Activated naive CD8-positive, alpha-beta T cell treated with anti-CD3 and anti-CD28 coated beads for 36 hours (primary cell): ENCODE data around the gene NUP85. TPM values are rescaled to one million over a fixed set of nuclear protein-coding genes. Genes with fewer than 3 reads are reported as not detected.
"Not testable (repeated sequence)": the region's sequence is repeated elsewhere in the genome, so short reads cannot be mapped to it uniquely, and the experiment has no call there.

ENCODE experiments used
- DNase-seq: peaks from one replicate; pipeline ENCODE4 v3.0.0; 2021
- H3K27ac Mint-ChIP-seq: one replicate; pipeline ENCODE4 v1.8.0; 2022; ENCODE audit warnings: mild to moderate bottlenecking, moderate library complexity, mixed read lengths
- H3K27me3 Mint-ChIP-seq: one replicate; pipeline ENCODE4 v1.8.0; 2022; ENCODE audit warnings: mild to moderate bottlenecking, mixed read lengths
- H3K36me3 Mint-ChIP-seq: one replicate; pipeline ENCODE4 v1.8.0; 2021; ENCODE audit warnings: mild to moderate bottlenecking, mixed read lengths
- H3K4me1 Mint-ChIP-seq: one replicate; pipeline ENCODE4 v1.8.0; 2021; ENCODE audit warnings: mixed read lengths
- H3K4me3 Mint-ChIP-seq: one replicate; pipeline ENCODE4 v1.8.0; 2022; ENCODE audit warnings: mild to moderate bottlenecking, moderate library complexity, mixed read lengths
- H3K9me3 Mint-ChIP-seq: one replicate; pipeline ENCODE4 v1.8.0; 2022; ENCODE audit warnings: mixed read lengths
- total RNA-seq, 2 experiments: library from RNA; stranded (reverse); gene quantifications; one replicate each; pipeline ENCODE4 v1.2.3, GENCODE V29; 2021

Gene NUP85
- total RNA-seq, result 100 to 1,000 TPM; 134 to 137 TPM

- H3K4me3 Mint-ChIP-seq, result peak within 1 kb of the TSS; percentile 95
- peaks cover 8% of the 10 kb centered on the region for H3K36me3 Mint-ChIP-seq
- no peaks in the 10 kb centered on the region for H3K9me3 Mint-ChIP-seq
- peak within 1 kb of the TSS; percentile 98 for H3K27ac Mint-ChIP-seq
- H3K4me1 Mint-ChIP-seq, result peaks cover 9% of the 10 kb centered on the region
- H3K27me3 Mint-ChIP-seq, result no peaks in the 10 kb centered on the region
- DNase-seq, result peak; percentile 93
Observed at GRCh38 chr17:75205037-75205792, at the start of gene NUP85. TSS of gene NUP85 (plus strand) at chr17:75205679. CDS start at chr17:75205762, 83 bp downstream.

GRCh38 chr17:75158480-75158879, 47.0 kb upstream of the NUP85 start:
- peaks cover 15% of the 10 kb centered on the region for H3K4me1 Mint-ChIP-seq
- H3K27ac Mint-ChIP-seq, H3K27me3 Mint-ChIP-seq, H3K4me3 Mint-ChIP-seq, H3K9me3 Mint-ChIP-seq, H3K36me3 Mint-ChIP-seq, DNase-seq: not testable (repeated sequence)

GRCh38 chr17:75159196-75160031, 46.1 kb upstream of the NUP85 start:
- peaks cover 8% of the 10 kb centered on the region for H3K36me3 Mint-ChIP-seq
- no peak overlapping the region for H3K27ac Mint-ChIP-seq
- no peak overlapping the region for H3K4me3 Mint-ChIP-seq
- peaks cover 15% of the 10 kb centered on the region for H3K4me1 Mint-ChIP-seq
- H3K27me3 Mint-ChIP-seq, result no peaks in the 10 kb centered on the region
- DNase-seq, result no peak
- H3K9me3 Mint-ChIP-seq, result no peaks in the 10 kb centered on the region

- H3K4me3 Mint-ChIP-seq, result no peak overlapping the region
- no peaks in the 10 kb centered on the region for H3K27me3 Mint-ChIP-seq
- no peak overlapping the region for H3K27ac Mint-ChIP-seq
Observed at GRCh38 chr17:75160211-75160610, 45.3 kb upstream of the NUP85 start.

GRCh38 chr17:75163074-75163473, 42.4 kb upstream of the NUP85 start:
- peaks cover 2% of the 10 kb centered on the region for H3K4me1 Mint-ChIP-seq
- DNase-seq, result no peak
- no peak overlapping the region for H3K4me3 Mint-ChIP-seq
- H3K36me3 Mint-ChIP-seq, result peaks cover 17% of the 10 kb centered on the region
- H3K9me3 Mint-ChIP-seq, result no peaks in the 10 kb centered on the region
- no peaks in the 10 kb centered on the region for H3K27me3 Mint-ChIP-seq
- H3K27ac Mint-ChIP-seq, result no peak overlapping the region

More at GRCh38 chr17:75160211-75160610, 45.3 kb upstream of the NUP85 start:
- Mint-ChIP-seq H3K9me3 (no peaks in the 10 kb centered on the region), H3K36me3 (peaks cover 10% of the 10 kb centered on the region), H3K4me1 (peaks cover 7% of the 10 kb centered on the region)
- no peak for DNase-seq

- not testable (repeated sequence) for DNase-seq, H3K27me3 Mint-ChIP-seq, H3K4me3 Mint-ChIP-seq, H3K9me3 Mint-ChIP-seq, H3K27ac Mint-ChIP-seq, H3K4me1 Mint-ChIP-seq
- H3K36me3 Mint-ChIP-seq, result peaks cover 17% of the 10 kb centered on the region
Observed at GRCh38 chr17:75164606-75165005, 40.9 kb upstream of the NUP85 start.

- Mint-ChIP-seq H3K9me3 (no peaks in the 10 kb centered on the region), H3K36me3 (peaks cover 30% of the 10 kb centered on the region)
Observed at GRCh38 chr17:75168998-75169397, 36.5 kb upstream of the NUP85 start.

DNA sequence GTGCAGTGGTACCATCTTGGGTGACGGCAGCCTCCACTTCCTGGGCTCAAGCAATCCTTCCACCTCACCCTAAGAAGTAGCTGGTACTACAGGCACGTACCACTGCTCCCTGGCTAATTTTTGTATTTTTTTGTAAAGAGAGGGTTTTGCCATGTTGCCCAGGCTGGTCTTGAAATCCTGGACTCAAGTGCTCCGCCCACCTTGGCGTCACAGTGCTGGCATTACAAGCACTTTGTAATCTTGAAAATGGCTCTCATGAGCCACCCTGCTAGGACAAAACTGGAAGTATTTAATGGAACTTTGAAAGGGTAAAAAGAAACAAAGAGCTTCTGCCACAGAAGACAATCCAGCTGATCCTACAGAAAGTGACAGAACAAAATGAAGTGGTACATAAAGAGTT, 32.0 kb upstream of the NUP85 start:
- no peak for DNase-seq
- H3K4me3 Mint-ChIP-seq, result no peak overlapping the region
- H3K4me1 Mint-ChIP-seq, result peaks cover 18% of the 10 kb centered on the region
- H3K36me3 Mint-ChIP-seq, result peaks cover 35% of the 10 kb centered on the region
- H3K27me3 Mint-ChIP-seq, result no peaks in the 10 kb centered on the region
- H3K27ac Mint-ChIP-seq, result no peak overlapping the region
- H3K9me3 Mint-ChIP-seq, result no peaks in the 10 kb centered on the region

More at GRCh38 chr17:75168998-75169397, 36.5 kb upstream of the NUP85 start:
- Mint-ChIP-seq H3K4me1 (peaks cover 15% of the 10 kb centered on the region), H3K27ac (no peak overlapping the region), H3K4me3 (no peak overlapping the region), H3K27me3 (no peaks in the 10 kb centered on the region)
- no peak for DNase-seq

- no peaks in the 10 kb centered on the region for H3K9me3 Mint-ChIP-seq
- peak overlapping the region; percentile 22 for H3K4me3 Mint-ChIP-seq
- H3K27me3 Mint-ChIP-seq, result no peaks in the 10 kb centered on the region
- DNase-seq, result no peak
- H3K36me3 Mint-ChIP-seq, result peaks cover 40% of the 10 kb centered on the region
- no peak overlapping the region for H3K27ac Mint-ChIP-seq
- peaks cover 30% of the 10 kb centered on the region for H3K4me1 Mint-ChIP-seq
Observed at GRCh38 chr17:75174996-75175395, 30.5 kb upstream of the NUP85 start.

DNA sequence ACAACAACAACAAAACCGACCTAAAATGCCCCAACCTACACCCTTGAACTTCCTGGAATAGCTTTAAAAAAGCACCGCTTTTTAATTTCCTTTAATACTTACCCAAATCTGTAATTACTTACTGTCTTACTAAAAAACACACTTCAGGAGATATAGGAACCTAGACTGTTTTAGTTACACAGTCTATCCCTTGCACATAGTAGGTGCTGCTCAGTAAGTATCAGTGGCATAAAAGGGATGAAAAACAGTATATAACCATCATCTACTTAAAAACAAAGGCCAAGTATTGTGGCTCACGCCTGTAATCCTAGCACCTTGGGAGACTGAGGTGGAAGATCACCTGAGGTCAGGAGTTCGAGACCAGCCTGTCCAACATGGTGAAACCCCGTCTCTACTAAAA, 28.9 kb upstream of the NUP85 start:
- Mint-ChIP-seq H3K27ac (no peak overlapping the region), H3K4me3 (no peak overlapping the region), H3K27me3 (no peaks in the 10 kb centered on the region), H3K36me3 (peaks cover 51% of the 10 kb centered on the region), H3K9me3 (no peaks in the 10 kb centered on the region), H3K4me1 (peaks cover 33% of the 10 kb centered on the region)
- no peak for DNase-seq

DNA sequence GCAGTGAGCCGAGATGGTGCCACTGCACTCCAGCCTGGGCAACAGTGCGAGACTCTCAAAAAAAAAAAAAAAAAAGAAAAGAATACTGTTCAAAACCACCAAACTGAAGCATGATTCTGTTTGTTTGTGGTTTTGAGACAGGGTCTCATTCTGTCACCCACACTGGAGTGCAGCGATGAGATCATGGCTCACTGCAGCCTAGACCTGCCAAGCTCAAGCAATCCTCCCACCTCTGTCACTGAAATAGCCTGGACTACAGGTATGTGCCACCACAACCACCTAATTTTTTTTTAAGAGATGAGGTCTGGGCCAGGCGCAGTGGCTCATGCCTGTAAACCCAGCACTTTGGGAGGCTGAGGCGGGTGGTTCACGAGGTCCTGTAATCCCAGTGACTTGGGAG, 27.0 kb upstream of the NUP85 start:
- peaks cover 26% of the 10 kb centered on the region for H3K4me1 Mint-ChIP-seq
- peaks cover 43% of the 10 kb centered on the region for H3K36me3 Mint-ChIP-seq
- no peak for DNase-seq
- no peaks in the 10 kb centered on the region for H3K9me3 Mint-ChIP-seq
- H3K27ac Mint-ChIP-seq, result no peak overlapping the region
- no peaks in the 10 kb centered on the region for H3K27me3 Mint-ChIP-seq
- H3K4me3 Mint-ChIP-seq, result no peak overlapping the region

- peak overlapping the region; percentile 81 for H3K27ac Mint-ChIP-seq
- peaks cover 28% of the 10 kb centered on the region for H3K36me3 Mint-ChIP-seq
- H3K4me1 Mint-ChIP-seq, result peaks cover 28% of the 10 kb centered on the region
- no peaks in the 10 kb centered on the region for H3K9me3 Mint-ChIP-seq
- peak overlapping the region; percentile 95 for H3K4me3 Mint-ChIP-seq
- DNase-seq, result no peak
- H3K27me3 Mint-ChIP-seq, result no peaks in the 10 kb centered on the region
Observed at GRCh38 chr17:75181110-75181509, 24.4 kb upstream of the NUP85 start.

DNA sequence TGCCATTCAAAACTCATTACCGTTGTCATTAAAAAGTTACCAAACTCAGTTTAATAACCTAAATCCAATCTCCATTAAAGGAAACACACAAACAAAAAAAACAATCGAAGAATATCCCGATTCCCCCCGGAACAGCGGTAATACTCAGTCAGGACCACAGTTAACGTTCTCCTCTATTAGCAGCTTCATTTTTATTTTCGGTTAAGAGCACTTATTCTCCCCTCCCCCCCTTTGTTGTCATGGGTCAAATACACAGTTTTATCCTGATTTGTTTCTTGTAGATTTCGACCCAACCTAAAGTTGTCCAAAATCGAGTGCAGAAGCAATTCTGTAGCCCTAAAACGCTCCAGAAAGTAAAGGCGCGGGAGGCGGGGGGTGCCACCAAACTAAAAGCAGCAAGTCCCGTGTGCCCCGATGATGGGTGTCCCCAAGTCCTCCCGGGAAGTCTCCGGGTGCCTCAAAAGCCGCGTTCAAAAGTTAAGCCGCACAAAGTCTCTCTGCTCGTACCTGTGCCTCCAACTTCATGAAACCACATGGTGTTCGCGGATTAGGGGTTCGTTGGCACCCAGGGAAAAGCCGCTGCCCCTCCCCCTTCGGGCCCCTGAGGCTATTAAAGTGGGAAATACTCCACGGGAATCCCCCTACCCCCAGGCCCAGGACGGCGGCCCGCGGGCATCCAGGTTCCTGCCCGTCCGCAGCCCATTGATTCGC, 23.7 kb upstream of the NUP85 start:
- peaks cover 23% of the 10 kb centered on the region for H3K36me3 Mint-ChIP-seq
- H3K9me3 Mint-ChIP-seq, result no peaks in the 10 kb centered on the region
- H3K27ac Mint-ChIP-seq, result peak overlapping the region; percentile 81
- peak overlapping the region; percentile 95 for H3K4me3 Mint-ChIP-seq
- peak; percentile 49 for DNase-seq
- H3K4me1 Mint-ChIP-seq, result peaks cover 28% of the 10 kb centered on the region
- H3K27me3 Mint-ChIP-seq, result no peaks in the 10 kb centered on the region

DNA sequence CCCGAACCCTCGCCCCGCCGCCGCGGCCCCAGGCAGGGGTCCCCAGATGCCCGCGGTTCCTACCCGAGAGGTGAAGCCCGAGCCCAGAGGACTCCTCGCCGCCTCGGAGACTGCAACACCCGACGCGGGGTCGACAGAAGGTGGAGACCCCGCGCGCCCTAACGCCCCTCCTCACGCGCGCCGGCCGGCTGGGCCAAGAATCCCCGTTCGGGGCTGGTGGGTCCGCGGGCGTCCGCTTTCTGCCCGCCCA, 23.2 kb upstream of the NUP85 start:
- Mint-ChIP-seq H3K9me3 (no peaks in the 10 kb centered on the region), H3K4me3 (peak overlapping the region; percentile 95), H3K36me3 (peaks cover 21% of the 10 kb centered on the region), H3K27me3 (no peaks in the 10 kb centered on the region), H3K27ac (peak overlapping the region; percentile 81), H3K4me1 (peaks cover 28% of the 10 kb centered on the region)
- DNase-seq, result no peak
